HL-60 (cell line): Measurements from ENCODE around the gene PTPRK.

ENCODE experiments used
- DNase-seq, 2 experiments: peaks; one replicate each; pipeline ENCODE4 v3.0.0-alpha.2; 2010 to 2020; ENCODE audit warnings: low read depth in 1 of 2, low spot score in 1 of 2
- H3K27ac ChIP-seq: fragments of 250-450 bp; sonication (Bioruptor Pico); replicated peaks from 2 replicates; pipeline ENCODE4 v1.5.1; 2020; ENCODE audit warnings: mild to moderate bottlenecking, moderate library complexity
- H3K27me3 ChIP-seq: fragments of 250-450 bp; sonication (Bioruptor Pico); 2 replicates; pipeline ENCODE4 v1.5.1; 2021; ENCODE audit warnings: mild to moderate bottlenecking, moderate library complexity; ENCODE audit not compliant: insufficient read depth, poor library complexity, severe bottlenecking
- H3K4me3 ChIP-seq: replicated peaks from 2 replicates; pipeline ENCODE4 v1.5.1; 2011; ENCODE audit warnings: mild to moderate bottlenecking, control low read depth, low read length; ENCODE audit not compliant: insufficient read depth
- GABPA ChIP-seq: IDR thresholded peaks from 2 replicates; pipeline ENCODE4 v1.6.1; 2012; ENCODE audit warnings: low read depth
- POLR2AphosphoS5 ChIP-seq: IDR thresholded peaks from 2 replicates; pipeline ENCODE4 v1.6.1; 2012; ENCODE audit warnings: low read depth
- SPI1 ChIP-seq: IDR thresholded peaks from 2 replicates; pipeline ENCODE4 v1.6.1; 2012; ENCODE audit warnings: low read depth, mild to moderate bottlenecking, borderline replicate concordance
- TF ChIP-seq, protein P1 (sequence below): IDR thresholded peaks from one replicate; pipeline ENCODE4 v1.5.1; 2011; ENCODE audit warnings: low read length, control low read depth, inconsistent platforms; ENCODE audit not compliant: insufficient read depth
- TF ChIP-seq, protein P2 (sequence below): IDR thresholded peaks from 2 replicates; pipeline ENCODE4 v1.6.1; 2012; ENCODE audit warnings: low read depth; ENCODE audit not compliant: insufficient replicate concordance

The PTPRK gene

DNA sequence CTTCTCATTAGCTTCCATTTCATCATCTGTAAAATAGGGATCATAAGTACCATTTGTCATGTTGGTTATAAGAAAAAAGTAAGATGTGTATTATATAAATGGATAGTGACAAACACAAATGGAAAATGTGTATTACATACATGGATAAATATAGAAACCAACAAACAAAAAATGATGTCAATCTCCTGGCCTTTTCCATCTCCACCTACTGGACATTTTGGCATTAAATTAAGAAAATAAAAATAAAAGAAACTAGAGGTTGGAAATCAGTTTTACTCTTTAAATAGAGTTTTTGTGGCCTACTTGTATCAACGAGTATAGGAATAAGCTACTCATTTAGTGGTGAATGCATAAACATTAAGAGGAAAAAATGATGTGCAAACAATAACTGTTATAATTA, 552.0 kb downstream of the PTPRK start:
- Histone ChIP-seq H3K27me3 (no peaks in the 10 kb centered on the region), H3K27ac (no peak overlapping the region), H3K4me3 (no peak overlapping the region)
- TF ChIP-seq POLR2AphosphoS5, result no peak
- TF ChIP-seq, protein P1, sequence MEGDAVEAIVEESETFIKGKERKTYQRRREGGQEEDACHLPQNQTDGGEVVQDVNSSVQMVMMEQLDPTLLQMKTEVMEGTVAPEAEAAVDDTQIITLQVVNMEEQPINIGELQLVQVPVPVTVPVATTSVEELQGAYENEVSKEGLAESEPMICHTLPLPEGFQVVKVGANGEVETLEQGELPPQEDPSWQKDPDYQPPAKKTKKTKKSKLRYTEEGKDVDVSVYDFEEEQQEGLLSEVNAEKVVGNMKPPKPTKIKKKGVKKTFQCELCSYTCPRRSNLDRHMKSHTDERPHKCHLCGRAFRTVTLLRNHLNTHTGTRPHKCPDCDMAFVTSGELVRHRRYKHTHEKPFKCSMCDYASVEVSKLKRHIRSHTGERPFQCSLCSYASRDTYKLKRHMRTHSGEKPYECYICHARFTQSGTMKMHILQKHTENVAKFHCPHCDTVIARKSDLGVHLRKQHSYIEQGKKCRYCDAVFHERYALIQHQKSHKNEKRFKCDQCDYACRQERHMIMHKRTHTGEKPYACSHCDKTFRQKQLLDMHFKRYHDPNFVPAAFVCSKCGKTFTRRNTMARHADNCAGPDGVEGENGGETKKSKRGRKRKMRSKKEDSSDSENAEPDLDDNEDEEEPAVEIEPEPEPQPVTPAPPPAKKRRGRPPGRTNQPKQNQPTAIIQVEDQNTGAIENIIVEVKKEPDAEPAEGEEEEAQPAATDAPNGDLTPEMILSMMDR, result no peak
- TF ChIP-seq, protein P2, sequence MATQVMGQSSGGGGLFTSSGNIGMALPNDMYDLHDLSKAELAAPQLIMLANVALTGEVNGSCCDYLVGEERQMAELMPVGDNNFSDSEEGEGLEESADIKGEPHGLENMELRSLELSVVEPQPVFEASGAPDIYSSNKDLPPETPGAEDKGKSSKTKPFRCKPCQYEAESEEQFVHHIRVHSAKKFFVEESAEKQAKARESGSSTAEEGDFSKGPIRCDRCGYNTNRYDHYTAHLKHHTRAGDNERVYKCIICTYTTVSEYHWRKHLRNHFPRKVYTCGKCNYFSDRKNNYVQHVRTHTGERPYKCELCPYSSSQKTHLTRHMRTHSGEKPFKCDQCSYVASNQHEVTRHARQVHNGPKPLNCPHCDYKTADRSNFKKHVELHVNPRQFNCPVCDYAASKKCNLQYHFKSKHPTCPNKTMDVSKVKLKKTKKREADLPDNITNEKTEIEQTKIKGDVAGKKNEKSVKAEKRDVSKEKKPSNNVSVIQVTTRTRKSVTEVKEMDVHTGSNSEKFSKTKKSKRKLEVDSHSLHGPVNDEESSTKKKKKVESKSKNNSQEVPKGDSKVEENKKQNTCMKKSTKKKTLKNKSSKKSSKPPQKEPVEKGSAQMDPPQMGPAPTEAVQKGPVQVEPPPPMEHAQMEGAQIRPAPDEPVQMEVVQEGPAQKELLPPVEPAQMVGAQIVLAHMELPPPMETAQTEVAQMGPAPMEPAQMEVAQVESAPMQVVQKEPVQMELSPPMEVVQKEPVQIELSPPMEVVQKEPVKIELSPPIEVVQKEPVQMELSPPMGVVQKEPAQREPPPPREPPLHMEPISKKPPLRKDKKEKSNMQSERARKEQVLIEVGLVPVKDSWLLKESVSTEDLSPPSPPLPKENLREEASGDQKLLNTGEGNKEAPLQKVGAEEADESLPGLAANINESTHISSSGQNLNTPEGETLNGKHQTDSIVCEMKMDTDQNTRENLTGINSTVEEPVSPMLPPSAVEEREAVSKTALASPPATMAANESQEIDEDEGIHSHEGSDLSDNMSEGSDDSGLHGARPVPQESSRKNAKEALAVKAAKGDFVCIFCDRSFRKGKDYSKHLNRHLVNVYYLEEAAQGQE, result no peak
- no peak for TF ChIP-seq SPI1
- no peak for TF ChIP-seq GABPA
- DNase-seq, result no peak

DNA sequence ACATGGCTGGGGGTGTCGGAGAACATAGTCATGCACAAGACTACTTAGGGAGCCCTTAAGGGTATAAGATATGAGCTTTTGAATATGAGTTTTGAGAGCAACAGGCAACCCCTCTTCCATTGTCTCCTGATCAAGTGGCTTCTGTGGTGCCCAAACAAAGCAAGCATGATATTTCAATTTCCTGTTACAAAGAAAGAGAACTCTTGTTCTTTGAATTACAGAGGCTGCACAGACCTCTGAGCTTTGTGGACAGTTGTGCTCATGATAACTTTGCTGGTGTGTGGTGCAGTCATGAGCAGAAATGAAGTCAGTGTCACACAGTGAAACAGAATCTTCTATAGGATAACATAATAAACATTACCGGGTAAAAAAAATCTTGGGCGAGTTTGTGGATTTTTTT, 552.7 kb downstream of the PTPRK start:
- H3K27me3 ChIP-seq, result no peaks in the 10 kb centered on the region
- H3K4me3 ChIP-seq, result no peak overlapping the region
- no peak for DNase-seq
- TF ChIP-seq POLR2AphosphoS5, result no peak
- TF ChIP-seq, protein P2, result no peak
- TF ChIP-seq, protein P1, result no peak
- TF ChIP-seq GABPA, result no peak
- no peak for TF ChIP-seq SPI1
- H3K27ac ChIP-seq, result no peak overlapping the region

DNA sequence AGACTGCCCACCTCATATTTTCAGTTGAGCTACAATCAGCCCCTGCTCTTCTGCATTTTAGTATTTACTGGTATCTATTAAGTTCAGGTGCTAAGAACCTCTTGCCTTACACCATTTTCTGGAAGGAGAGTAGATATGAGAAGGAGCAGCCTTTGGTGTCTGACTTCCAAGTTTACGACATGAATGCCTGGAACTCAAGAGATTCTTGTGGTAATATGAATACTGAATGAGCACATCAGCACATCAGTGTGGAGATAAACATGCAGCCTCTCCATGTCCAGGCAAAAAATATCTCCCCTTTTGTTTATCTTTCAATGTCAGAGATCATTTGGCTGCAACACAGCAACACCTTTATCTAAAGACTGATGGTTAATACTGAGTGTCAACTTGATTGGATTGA, 553.8 kb downstream of the PTPRK start:
- Histone ChIP-seq H3K27me3 (no peaks in the 10 kb centered on the region), H3K4me3 (no peak overlapping the region), H3K27ac (no peak overlapping the region)
- no peak for DNase-seq
- TF ChIP-seq, protein P1, result no peak
- no peak for TF ChIP-seq GABPA
- no peak for TF ChIP-seq POLR2AphosphoS5
- no peak for TF ChIP-seq SPI1
- TF ChIP-seq, protein P2, result no peak
